ENCODE measurements around the gene FIGNL2. TPM values are rescaled to one million over a fixed set of nuclear protein-coding genes. Genes with fewer than 3 reads are reported as not detected.

Gene FIGNL2
- total and polyA plus RNA-seq, 2 of the 13 experiments (the other 11 are each of a cell fraction or from before 2014, with no cell fraction given) = 0.82 to 1.00 TPM

GRCh38 chr12:51855586-51856428, 7.3 kb upstream of the FIGNL2 start (continued):
- TF ChIP-seq CHD4 (IDR thresholded peaks at IDR 0.05; ENCODE audit: borderline replicate concordance, low read length) = no peak
- no peak for TF ChIP-seq ZNF773 (CRISPR knock-in tag; IDR thresholded peaks at IDR 0.05; ENCODE audit: borderline replicate concordance)
- TF ChIP-seq TEF (CRISPR knock-in tag; IDR thresholded peaks at IDR 0.05) = no peak
- TF ChIP-seq HOXA3 (CRISPR knock-in tag; IDR thresholded peaks at IDR 0.05) = no peak; the same call in 1 of the 2 replicates
- TF ChIP-seq, protein P1, sequence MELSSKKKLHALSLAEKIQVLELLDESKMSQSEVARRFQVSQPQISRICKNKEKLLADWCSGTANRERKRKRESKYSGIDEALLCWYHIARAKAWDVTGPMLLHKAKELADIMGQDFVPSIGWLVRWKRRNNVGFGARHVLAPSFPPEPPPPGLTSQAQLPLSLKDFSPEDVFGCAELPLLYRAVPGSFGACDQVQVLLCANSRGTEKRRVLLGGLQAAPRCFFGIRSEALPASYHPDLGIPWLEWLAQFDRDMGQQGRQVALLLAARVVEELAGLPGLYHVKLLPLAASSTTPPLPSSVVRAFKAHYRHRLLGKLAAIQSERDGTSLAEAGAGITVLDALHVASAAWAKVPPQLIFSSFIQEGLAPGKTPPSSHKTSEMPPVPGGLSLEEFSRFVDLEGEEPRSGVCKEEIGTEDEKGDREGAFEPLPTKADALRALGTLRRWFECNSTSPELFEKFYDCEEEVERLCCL (CRISPR knock-in tag; IDR thresholded peaks at IDR 0.05; ENCODE audit: borderline replicate concordance) = no peak
- TF ChIP-seq POGK (CRISPR knock-in tag; conservative IDR thresholded peaks at IDR 0.05) = no peak
- TF ChIP-seq ZBTB8A (CRISPR knock-in tag; IDR thresholded peaks at IDR 0.05; ENCODE audit: borderline replicate concordance, low read depth) = no peak
- no peak for TF ChIP-seq MYNN (CRISPR knock-in tag; IDR thresholded peaks at IDR 0.05; ENCODE audit: low read depth)
- TF ChIP-seq PAX8 (CRISPR knock-in tag; IDR thresholded peaks at IDR 0.05; ENCODE audit: borderline replicate concordance) = no peak
- no peak for TF ChIP-seq ZNF713 (CRISPR knock-in tag; IDR thresholded peaks at IDR 0.05)
- TF ChIP-seq TMF1 (CRISPR knock-in tag; IDR thresholded peaks at IDR 0.05; ENCODE audit: low read depth) = no peak
- TF ChIP-seq STAG1 (CRISPR knock-in tag; IDR thresholded peaks at IDR 0.05) = no peak
- no peak for TF ChIP-seq ATF4 (CRISPR knock-in tag; IDR thresholded peaks at IDR 0.05)
- TF ChIP-seq CAMTA2 (CRISPR knock-in tag; IDR thresholded peaks at IDR 0.05; ENCODE audit: borderline replicate concordance) = no peak
- TF ChIP-seq, protein P2, sequence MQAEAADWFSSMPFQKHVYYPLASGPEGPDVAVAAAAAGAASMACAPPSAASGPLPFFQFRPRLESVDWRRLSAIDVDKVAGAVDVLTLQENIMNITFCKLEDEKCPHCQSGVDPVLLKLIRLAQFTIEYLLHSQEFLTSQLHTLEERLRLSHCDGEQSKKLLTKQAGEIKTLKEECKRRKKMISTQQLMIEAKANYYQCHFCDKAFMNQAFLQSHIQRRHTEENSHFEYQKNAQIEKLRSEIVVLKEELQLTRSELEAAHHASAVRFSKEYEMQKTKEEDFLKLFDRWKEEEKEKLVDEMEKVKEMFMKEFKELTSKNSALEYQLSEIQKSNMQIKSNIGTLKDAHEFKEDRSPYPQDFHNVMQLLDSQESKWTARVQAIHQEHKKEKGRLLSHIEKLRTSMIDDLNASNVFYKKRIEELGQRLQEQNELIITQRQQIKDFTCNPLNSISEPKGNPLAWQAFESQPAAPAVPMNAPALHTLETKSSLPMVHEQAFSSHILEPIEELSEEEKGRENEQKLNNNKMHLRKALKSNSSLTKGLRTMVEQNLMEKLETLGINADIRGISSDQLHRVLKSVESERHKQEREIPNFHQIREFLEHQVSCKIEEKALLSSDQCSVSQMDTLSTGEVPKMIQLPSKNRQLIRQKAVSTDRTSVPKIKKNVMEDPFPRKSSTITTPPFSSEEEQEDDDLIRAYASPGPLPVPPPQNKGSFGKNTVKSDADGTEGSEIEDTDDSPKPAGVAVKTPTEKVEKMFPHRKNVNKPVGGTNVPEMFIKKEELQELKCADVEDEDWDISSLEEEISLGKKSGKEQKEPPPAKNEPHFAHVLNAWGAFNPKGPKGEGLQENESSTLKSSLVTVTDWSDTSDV (CRISPR knock-in tag; IDR thresholded peaks at IDR 0.05) = no peak
- no peak for TF ChIP-seq TBX3 (IDR thresholded peaks at IDR 0.05; ENCODE audit: borderline replicate concordance)
- TF ChIP-seq GPN1 (CRISPR knock-in tag; IDR thresholded peaks at IDR 0.05; ENCODE audit: borderline replicate concordance) = no peak
- TF ChIP-seq MXI1 (IDR thresholded peaks at IDR 0.05; ENCODE audit: borderline replicate concordance, low read depth, low read length) = no peak
- TF ChIP-seq NAIF1 (CRISPR knock-in tag; IDR thresholded peaks at IDR 0.05; ENCODE audit: borderline replicate concordance) = no peak
- TF ChIP-seq ZSCAN31 (CRISPR knock-in tag; IDR thresholded peaks at IDR 0.05; ENCODE audit: low read depth) = no peak
- TF ChIP-seq FOXM1 (CRISPR knock-in tag; IDR thresholded peaks at IDR 0.05) = no peak
- no peak for TF ChIP-seq KAT2B (IDR thresholded peaks at IDR 0.05; ENCODE audit: borderline replicate concordance, low read depth, low read length)

Data from HepG2 (cell line).